Measurements from ENCODE around the gene NLGN4X.

- no peak for TF ChIP-seq POLR2A (IDR thresholded peaks at IDR 0.05; ENCODE audit: low read depth, low read length)
- TF ChIP-seq POLR2AphosphoS5 (IDR thresholded peaks at IDR 0.05; ENCODE audit: low read depth, low read length) = no peak
- TF ChIP-seq TAF1 (IDR thresholded peaks at IDR 0.05; ENCODE audit: borderline replicate concordance, low read depth, low read length) = no peak
These were observed 224.1 kb downstream of the NLGN4X start for GRCh38 chrX:6004529-6004928.
